Mesenchymal stem cell (in vitro differentiated cells and primary cell): ENCODE measurements around the gene KCNQ5.
A peak's percentile ranks its signal among the peaks of the same experiment; 100 is the strongest.

Experiments
- DNase-seq: peaks from one replicate; pipeline ENCODE4 v3.0.0-alpha.2; 2013
- H2AFZ ChIP-seq: one replicate; pipeline ENCODE4 v1.6.1; 2013; ENCODE audit warnings: low read depth, mild to moderate bottlenecking, control low read depth, inconsistent platforms, low read length, moderate library complexity
- H2AK5ac ChIP-seq: 2 replicates; pipeline ENCODE4 v1.6.1; 2013; ENCODE audit warnings: low read length, moderate library complexity, mild to moderate bottlenecking, inconsistent platforms; ENCODE audit not compliant: severe bottlenecking
- H2BK120ac ChIP-seq: one replicate; pipeline ENCODE4 v1.6.1; 2013; ENCODE audit warnings: low read depth, mild to moderate bottlenecking, inconsistent platforms, low read length, moderate library complexity
- H2BK12ac ChIP-seq, 2 experiments: one replicate each; pipeline ENCODE4 v1.6.1; 2013; ENCODE audit warnings: inconsistent platforms in 2 of 2, low read length in 2 of 2, mild to moderate bottlenecking in 2 of 2, moderate library complexity in 2 of 2, control low read depth in 1 of 2
- H2BK15ac ChIP-seq: one replicate; pipeline ENCODE4 v1.6.1; 2013; ENCODE audit warnings: mild to moderate bottlenecking, low read depth, inconsistent platforms; ENCODE audit not compliant: poor library complexity, severe bottlenecking
- H2BK5ac ChIP-seq: 2 replicates; pipeline ENCODE4 v1.6.1; 2013; ENCODE audit warnings: low read depth, mild to moderate bottlenecking, low read length, control low read depth, inconsistent platforms; ENCODE audit not compliant: poor library complexity, severe bottlenecking
- H3K14ac ChIP-seq, 2 experiments: one replicate each; pipeline ENCODE4 v1.6.1; 2013; ENCODE audit warnings: inconsistent platforms in 2 of 2, low read length in 2 of 2, control low read depth in 1 of 2, mild to moderate bottlenecking in 1 of 2, moderate library complexity in 1 of 2
- H3K18ac ChIP-seq, 2 experiments: one replicate each; pipeline ENCODE4 v1.6.1; 2013; ENCODE audit warnings: inconsistent platforms in 2 of 2, low read length in 2 of 2, control low read depth in 1 of 2, low read depth in 1 of 2, mild to moderate bottlenecking in 1 of 2
- H3K23ac ChIP-seq, 2 experiments: one replicate each; pipeline ENCODE4 v1.6.1; 2013; ENCODE audit warnings: inconsistent platforms in 2 of 2, low read length in 2 of 2, mild to moderate bottlenecking in 2 of 2, moderate library complexity in 2 of 2, control low read depth in 1 of 2
- H3K27ac ChIP-seq: 2 replicates; pipeline ENCODE4 v1.5.1; 2013; ENCODE audit warnings: mild to moderate bottlenecking, moderate library complexity, low read length, control low read depth, inconsistent platforms; ENCODE audit not compliant: poor library complexity, severe bottlenecking
- H3K27me3 ChIP-seq, 2 experiments: 2 replicates each; pipeline versions ENCODE4 v1.6.1 to v1.7.0; 2013; ENCODE audit warnings: low read length in 2 of 2, mild to moderate bottlenecking in 2 of 2, moderate library complexity in 2 of 2, control low read depth in 1 of 2, inconsistent platforms in 1 of 2; ENCODE audit not compliant: control insufficient read depth in 1 of 2, insufficient read depth in 1 of 2
- H3K36me3 ChIP-seq, 2 experiments: 2 replicates each; pipeline versions ENCODE4 v1.6.1 to v1.7.0; 2013; ENCODE audit warnings: low read length in 2 of 2, control low read depth in 1 of 2, inconsistent platforms in 1 of 2, low read depth in 1 of 2, mild to moderate bottlenecking in 1 of 2; ENCODE audit not compliant: insufficient read depth in 2 of 2, control insufficient read depth in 1 of 2
- H3K4ac ChIP-seq, 2 experiments: one replicate each; pipeline ENCODE4 v1.6.1; 2013; ENCODE audit warnings: inconsistent platforms in 2 of 2, low read length in 2 of 2, mild to moderate bottlenecking in 2 of 2, moderate library complexity in 2 of 2, control low read depth in 1 of 2, low read depth in 1 of 2
- H3K4me1 ChIP-seq: 2 replicates; pipeline ENCODE4 v1.6.1; 2013; ENCODE audit warnings: low read depth, low read length, control low read depth; ENCODE audit not compliant: control insufficient read depth, insufficient read depth
- H3K4me2 ChIP-seq: 2 replicates; pipeline ENCODE4 v1.6.1; 2013; ENCODE audit warnings: low read length, mild to moderate bottlenecking, inconsistent platforms; ENCODE audit not compliant: poor library complexity, severe bottlenecking
- H3K4me3 ChIP-seq, 2 experiments: 2 replicates each; pipeline versions ENCODE4 v1.5.1 to v1.7.0; 2013; ENCODE audit warnings: low read length in 2 of 2, mild to moderate bottlenecking in 2 of 2, control low read depth in 1 of 2, low read depth in 1 of 2; ENCODE audit not compliant: insufficient read depth in 1 of 2
- H3K79me1 ChIP-seq: replicated peaks from 2 replicates; pipeline ENCODE4 v1.6.1; 2013; ENCODE audit warnings: mild to moderate bottlenecking, control low read depth, low read length, inconsistent platforms; ENCODE audit not compliant: poor library complexity, severe bottlenecking
- H3K9ac ChIP-seq: 2 replicates; pipeline ENCODE4 v1.7.0; 2013; ENCODE audit warnings: mild to moderate bottlenecking, low read length, moderate library complexity
- H3K9me3 ChIP-seq: 2 replicates; pipeline ENCODE4 v1.7.0; 2013; ENCODE audit warnings: mild to moderate bottlenecking, low read length; ENCODE audit not compliant: control insufficient read depth
- H4K8ac ChIP-seq: one replicate; pipeline ENCODE4 v1.6.1; 2013; ENCODE audit warnings: inconsistent platforms, mild to moderate bottlenecking, low read length, moderate library complexity
- H4K91ac ChIP-seq: one replicate; pipeline ENCODE4 v1.6.1; 2013; ENCODE audit warnings: mild to moderate bottlenecking, low read length, inconsistent platforms
- WGBS: methylation state at CpG from one replicate; pipeline ENCODE4 v1.1.7; 2013; ENCODE audit warnings: mixed read lengths; 5-methylcytosine and 5-hydroxymethylcytosine counted together

KCNQ5 gene

DNA sequence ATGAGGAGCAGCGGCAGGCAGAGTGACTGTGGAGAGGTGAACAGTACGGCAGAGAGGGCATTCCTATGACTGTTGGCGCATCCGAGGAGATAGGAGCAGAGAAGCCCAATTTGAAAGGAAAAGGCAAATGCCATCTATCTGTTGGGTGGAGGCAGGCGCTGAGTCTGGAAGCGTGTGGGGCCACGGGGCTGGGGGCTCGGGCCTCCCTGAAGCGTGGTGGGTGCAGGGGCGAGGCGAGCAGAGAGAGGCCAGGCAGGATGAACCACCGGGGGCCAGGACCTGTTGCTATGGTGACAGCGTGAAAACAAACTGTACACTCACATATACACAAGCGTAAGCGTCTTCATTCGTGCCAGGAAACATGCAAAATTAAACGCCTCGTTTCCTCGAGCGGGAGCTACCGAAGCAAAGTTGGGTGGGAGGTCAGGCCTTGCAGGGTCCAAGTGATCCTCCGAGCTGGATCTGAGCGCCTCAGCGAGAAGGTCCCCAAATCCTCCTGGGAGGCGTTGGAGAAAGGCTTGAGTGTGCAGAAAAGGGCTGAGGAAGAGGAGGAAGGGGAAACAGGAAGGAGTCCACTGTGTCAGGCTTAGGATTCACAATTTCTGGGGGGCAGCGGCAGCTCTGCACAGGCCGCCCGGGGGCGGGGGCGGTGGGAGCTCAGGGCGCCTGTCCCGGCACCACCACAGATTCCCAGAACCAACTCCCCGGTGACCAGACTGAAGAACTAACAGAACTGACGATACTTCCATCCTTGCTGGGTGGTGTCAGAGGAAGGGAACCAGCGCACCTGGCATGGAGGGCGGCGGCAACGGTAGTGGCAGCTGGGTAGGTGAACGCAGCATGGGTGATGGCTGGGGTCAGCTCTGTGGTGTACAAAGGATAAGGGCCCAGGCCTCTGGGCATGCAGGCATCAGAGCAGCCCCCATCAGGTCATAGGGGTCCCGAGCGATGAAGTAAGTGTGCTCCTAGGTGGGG is 535.2 kb downstream of the KCNQ5 start:
- Histone ChIP-seq H3K9ac (no peak overlapping the region), H2BK12ac (no peak overlapping the region), H3K9me3 (no peaks in the 10 kb centered on the region), H3K23ac (no peak overlapping the region), H2BK15ac (peak overlapping the region; percentile 36), H3K79me1 (no peaks in the 10 kb centered on the region), H2BK120ac (no peak overlapping the region), H3K4ac (no peak overlapping the region), H3K27ac (no peak overlapping the region), H3K14ac (no peak overlapping the region), H4K91ac (peak overlapping the region; percentile 72), H3K27me3 (peaks cover 0 to 4% of the 10 kb centered on the region in 2 experiments), H3K4me2 (no peak overlapping the region), H3K4me1 (no peaks in the 10 kb centered on the region), H3K36me3 (no peaks in the 10 kb centered on the region), H2AFZ (no peak overlapping the region), H3K4me3 (no peak overlapping the region), H4K8ac (no peak overlapping the region), H2AK5ac (no peak overlapping the region), H3K18ac (no peak overlapping the region), H2BK5ac (no peak overlapping the region)
- WGBS: 95% methylated on average over 36 of the region's 41 CpGs
- DNase-seq: no peak

DNA sequence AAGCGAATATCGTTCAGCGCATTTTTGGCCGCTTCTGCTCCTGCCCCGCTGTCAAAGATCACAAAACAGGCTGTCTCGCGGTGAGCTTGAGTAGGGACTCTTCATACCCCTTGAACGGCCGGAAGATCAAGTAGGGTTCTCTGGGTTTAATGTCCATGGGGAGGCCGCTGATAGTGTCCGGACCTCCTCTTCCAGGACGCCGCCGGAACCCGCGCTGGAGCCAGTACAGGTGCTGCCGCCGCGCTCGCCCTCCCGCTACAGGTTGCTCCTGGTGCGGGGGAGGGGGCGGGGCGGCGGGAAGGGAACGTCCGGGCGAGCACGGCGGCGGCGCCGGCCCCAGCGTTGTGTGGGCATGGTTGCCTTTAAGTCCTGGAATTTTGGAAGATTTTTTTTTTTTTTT is 536.0 kb downstream of the KCNQ5 start:
- no peak overlapping the region for H4K8ac ChIP-seq
- no peak overlapping the region for H3K27ac ChIP-seq
- no peak overlapping the region for H2BK5ac ChIP-seq
- H3K4me2 ChIP-seq: no peak overlapping the region
- H3K4me3 ChIP-seq: no peak overlapping the region
- DNase-seq: no peak
- H3K79me1 ChIP-seq: no peaks in the 10 kb centered on the region
- no peak overlapping the region for H2AK5ac ChIP-seq
- H3K36me3 ChIP-seq: no peaks in the 10 kb centered on the region
- H4K91ac ChIP-seq: no peak overlapping the region
- no peaks in the 10 kb centered on the region for H3K4me1 ChIP-seq
- no peak overlapping the region for H2BK12ac ChIP-seq
- no peak overlapping the region for H3K14ac ChIP-seq
- no peak overlapping the region for H2BK120ac ChIP-seq
- H3K18ac ChIP-seq: no peak overlapping the region
- no peaks in the 10 kb centered on the region for H3K9me3 ChIP-seq
- no peak overlapping the region for H3K4ac ChIP-seq
- H2BK15ac ChIP-seq: no peak overlapping the region
- no peak overlapping the region for H3K23ac ChIP-seq
- H3K27me3 ChIP-seq: peaks cover 0 to under 1% of the 10 kb centered on the region in 2 experiments
- H3K9ac ChIP-seq: no peak overlapping the region
- 97% methylated on average over 25 of the region's 34 CpGs for WGBS
- no peak overlapping the region for H2AFZ ChIP-seq

DNA sequence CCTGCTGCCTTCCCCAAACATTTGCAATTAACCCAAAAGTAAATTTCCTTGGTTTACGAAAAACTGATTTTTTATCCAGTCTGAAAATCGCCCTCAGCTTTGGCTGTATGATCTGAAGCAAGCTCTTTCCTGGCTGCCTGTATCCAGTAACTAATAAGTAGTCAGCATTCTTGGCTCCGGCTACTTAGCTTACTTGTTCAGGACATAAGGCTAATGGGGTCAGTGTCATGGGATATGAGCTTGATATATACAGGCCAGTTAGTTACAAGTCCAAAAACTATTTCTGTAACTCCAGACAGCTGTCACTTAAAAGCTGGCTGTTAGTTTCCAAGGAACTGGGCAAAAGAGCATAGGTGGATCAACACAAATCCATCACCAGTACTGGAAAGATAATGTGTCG is 547.2 kb downstream of the KCNQ5 start:
- Histone ChIP-seq H3K36me3 (no peaks in the 10 kb centered on the region), H2BK12ac (no peak overlapping the region), H3K14ac (no peak overlapping the region), H2AK5ac (no peak overlapping the region), H3K27me3 (peaks cover 3 to 4% of the 10 kb centered on the region in 2 experiments), H2AFZ (no peak overlapping the region), H2BK120ac (no peak overlapping the region), H3K79me1 (no peaks in the 10 kb centered on the region), H3K9me3 (no peaks in the 10 kb centered on the region), H3K18ac (no peak overlapping the region), H3K4me3 (no peak overlapping the region), H2BK15ac (no peak overlapping the region), H3K4ac (no peak overlapping the region), H3K27ac (no peak overlapping the region), H2BK5ac (no peak overlapping the region), H3K4me2 (no peak overlapping the region), H3K9ac (no peak overlapping the region), H3K4me1 (no peaks in the 10 kb centered on the region), H4K91ac (no peak overlapping the region), H4K8ac (no peak overlapping the region), H3K23ac (no peak overlapping the region)
- 82% methylated on average over 4 of the region's 4 CpGs for WGBS
- DNase-seq: no peak

DNA sequence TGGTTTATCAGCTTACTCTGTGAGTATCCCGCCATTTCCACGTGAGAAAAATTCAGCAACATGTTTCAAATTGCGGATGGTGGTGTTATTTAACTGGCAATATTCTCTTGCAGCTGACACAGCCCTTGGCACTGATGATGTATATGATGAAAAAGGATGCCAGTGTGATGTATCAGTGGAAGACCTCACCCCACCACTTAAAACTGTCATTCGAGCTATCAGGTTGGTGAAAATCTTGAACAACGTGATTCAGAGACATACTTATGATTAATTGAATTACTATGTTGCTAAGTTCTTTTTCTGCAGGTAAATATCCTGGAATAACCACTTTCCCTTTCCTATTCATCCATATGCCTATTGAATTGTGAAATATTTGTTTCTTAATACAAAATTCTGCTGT is 547.8 kb downstream of the KCNQ5 start:
- Histone ChIP-seq H3K4me3 (no peak overlapping the region), H2AK5ac (no peak overlapping the region), H3K18ac (no peak overlapping the region), H2BK12ac (no peak overlapping the region), H2BK5ac (no peak overlapping the region), H2BK120ac (no peak overlapping the region), H3K14ac (no peak overlapping the region), H3K79me1 (no peaks in the 10 kb centered on the region), H3K9ac (no peak overlapping the region), H3K4me2 (no peak overlapping the region), H2BK15ac (no peak overlapping the region), H2AFZ (no peak overlapping the region), H3K4me1 (no peaks in the 10 kb centered on the region), H3K36me3 (no peaks in the 10 kb centered on the region), H3K9me3 (no peaks in the 10 kb centered on the region), H3K27ac (no peak overlapping the region), H3K23ac (no peak overlapping the region), H3K4ac (no peak overlapping the region), H4K91ac (no peak overlapping the region), H4K8ac (no peak overlapping the region), H3K27me3 (peaks cover 0 to 3% of the 10 kb centered on the region in 2 experiments)
- 94% methylated on average over 3 of the region's 5 CpGs for WGBS
- no peak for DNase-seq
